NT2/D1 (cell line): Measurements from ENCODE around the gene JAKMIP3.

Source experiments
- DNase-seq: peaks from one replicate; pipeline ENCODE4 v3.0.0-alpha.2; 2011; ENCODE audit warnings: low read depth, low spot score
- H3K27me3 ChIP-seq: 2 replicates; pipeline ENCODE4 v1.6.0; 2011; ENCODE audit warnings: mild to moderate bottlenecking; ENCODE audit not compliant: insufficient read length, insufficient read depth
- H3K36me3 ChIP-seq: 2 replicates; pipeline ENCODE4 v1.6.1; 2011; ENCODE audit warnings: mild to moderate bottlenecking, low read length, mixed read lengths; ENCODE audit not compliant: insufficient read depth, insufficient read length
- H3K4me1 ChIP-seq: 2 replicates; pipeline ENCODE4 v1.5.1; 2011; ENCODE audit not compliant: insufficient read depth, insufficient read length
- H3K4me3 ChIP-seq: 2 replicates; pipeline ENCODE4 v1.5.1; 2011; ENCODE audit warnings: low read depth; ENCODE audit not compliant: insufficient read length
- H3K9ac ChIP-seq: 2 replicates; pipeline ENCODE4 v1.6.0; 2011; ENCODE audit warnings: low read depth; ENCODE audit not compliant: insufficient read length
- H3K9me3 ChIP-seq: 2 replicates; pipeline ENCODE4 v1.5.1; 2011; ENCODE audit warnings: mild to moderate bottlenecking, low read length; ENCODE audit not compliant: insufficient read depth
- SUZ12 ChIP-seq: IDR thresholded peaks from 2 replicates; pipeline ENCODE4 v1.6.1; 2011; ENCODE audit not compliant: insufficient read length, insufficient read depth; ENCODE audit errors: extremely low read depth
- YY1 ChIP-seq: IDR thresholded peaks from 2 replicates; pipeline ENCODE4 v1.6.1; 2011; ENCODE audit not compliant: insufficient read length, insufficient read depth
- ZNF274 ChIP-seq: IDR thresholded peaks from 2 replicates; pipeline ENCODE4 v1.6.1; 2011; ENCODE audit warnings: mild to moderate bottlenecking, low read depth, low read length

JAKMIP3 gene

GRCh38 chr10:132044803-132045202, 20.9 kb upstream of the JAKMIP3 start:
- DNase-seq: no peak
- no peak overlapping the region for H3K9ac ChIP-seq

GRCh38 chr10:132045324-132045723, 20.4 kb upstream of the JAKMIP3 start:
- H3K9ac ChIP-seq: no peak overlapping the region
- H3K4me1 ChIP-seq: no peaks in the 10 kb centered on the region
- H3K9me3 ChIP-seq: no peaks in the 10 kb centered on the region
- no peak for TF ChIP-seq ZNF274
- TF ChIP-seq YY1: no peak
- TF ChIP-seq SUZ12: no peak
- H3K27me3 ChIP-seq: no peaks in the 10 kb centered on the region
- H3K36me3 ChIP-seq: no peaks in the 10 kb centered on the region
- no peak overlapping the region for H3K4me3 ChIP-seq
- no peak for DNase-seq

More at GRCh38 chr10:132044803-132045202, 20.9 kb upstream of the JAKMIP3 start:
- Histone ChIP-seq H3K4me1 (no peaks in the 10 kb centered on the region), H3K36me3 (no peaks in the 10 kb centered on the region), H3K9me3 (no peaks in the 10 kb centered on the region), H3K27me3 (no peaks in the 10 kb centered on the region), H3K4me3 (no peak overlapping the region)
- TF ChIP-seq YY1 (no peak), ZNF274 (no peak), SUZ12 (no peak)

- no peaks in the 10 kb centered on the region for H3K27me3 ChIP-seq
- H3K9me3 ChIP-seq: peaks cover 16% of the 10 kb centered on the region; the same call in 1 of the 2 replicates
- H3K4me1 ChIP-seq: no peaks in the 10 kb centered on the region
- no peaks in the 10 kb centered on the region for H3K36me3 ChIP-seq
- H3K4me3 ChIP-seq: no peak overlapping the region
- no peak overlapping the region for H3K9ac ChIP-seq
- TF ChIP-seq SUZ12: no peak
- no peak for TF ChIP-seq YY1
- no peak for TF ChIP-seq ZNF274
- DNase-seq: no peak
Measured at GRCh38 chr10:132047575-132048293, 18.0 kb upstream of the JAKMIP3 start.

GRCh38 chr10:132048294-132048667, 17.5 kb upstream of the JAKMIP3 start:
- Histone ChIP-seq H3K9me3 (peaks cover 21% of the 10 kb centered on the region; the same call in 1 of the 2 replicates), H3K4me3 (no peak overlapping the region), H3K36me3 (no peaks in the 10 kb centered on the region), H3K27me3 (no peaks in the 10 kb centered on the region), H3K4me1 (no peaks in the 10 kb centered on the region), H3K9ac (no peak overlapping the region)
- TF ChIP-seq SUZ12 (no peak), YY1 (no peak), ZNF274 (no peak)
- no peak for DNase-seq

GRCh38 chr10:132050191-132050590, 15.6 kb upstream of the JAKMIP3 start:
- no peak for DNase-seq

GRCh38 chr10:132052124-132052523, 13.6 kb upstream of the JAKMIP3 start:
- H3K4me3 ChIP-seq: no peak overlapping the region
- no peaks in the 10 kb centered on the region for H3K36me3 ChIP-seq
- DNase-seq: no peak
- no peak overlapping the region for H3K9ac ChIP-seq
- no peaks in the 10 kb centered on the region for H3K4me1 ChIP-seq
- no peaks in the 10 kb centered on the region for H3K27me3 ChIP-seq
- no peak for TF ChIP-seq YY1
- no peak for TF ChIP-seq ZNF274
- TF ChIP-seq SUZ12: no peak
- peaks cover 24% of the 10 kb centered on the region; the same call in 1 of the 2 replicates for H3K9me3 ChIP-seq

More at GRCh38 chr10:132050191-132050590, 15.6 kb upstream of the JAKMIP3 start:
- no peak overlapping the region for H3K4me3 ChIP-seq
- H3K4me1 ChIP-seq: no peaks in the 10 kb centered on the region
- TF ChIP-seq ZNF274 (no peak), YY1 (no peak), SUZ12 (no peak)
- peaks cover 24% of the 10 kb centered on the region; the same call in 1 of the 2 replicates for H3K9me3 ChIP-seq
- no peaks in the 10 kb centered on the region for H3K36me3 ChIP-seq
- H3K27me3 ChIP-seq: no peaks in the 10 kb centered on the region
- no peak overlapping the region for H3K9ac ChIP-seq

GRCh38 chr10:132054564-132054963, 11.2 kb upstream of the JAKMIP3 start:
- Histone ChIP-seq H3K9me3 (peaks cover 24% of the 10 kb centered on the region; the same call in 1 of the 2 replicates), H3K4me3 (no peak overlapping the region), H3K27me3 (no peaks in the 10 kb centered on the region), H3K9ac (no peak overlapping the region), H3K36me3 (no peaks in the 10 kb centered on the region), H3K4me1 (no peaks in the 10 kb centered on the region)
- TF ChIP-seq YY1 (no peak), ZNF274 (no peak), SUZ12 (no peak)
- no peak for DNase-seq
